ENCODE measurements around the gene WBP2.

GRCh38 chr17:75826561-75827307, 28.4 kb downstream of the WBP2 start:
- TF ChIP-seq CTCF (IDR thresholded peaks at IDR 0.05; ENCODE audit: insufficient read depth, low read depth, low read length) (no peak), EZH2 (IDR thresholded peaks at IDR 0.05; ENCODE audit: insufficient read depth, low read length) (no peak)
